GM10847 (cell line): ENCODE data around the gene GMPPB.

Experiments used
- POLR2A ChIP-seq: IDR thresholded peaks from 2 replicates; pipeline ENCODE4 v1.6.1; 2011; ENCODE audit not compliant: insufficient read length; ENCODE audit errors: extremely low read depth

Gene GMPPB

GRCh38 chr3:49719214-49719884, 4.4 kb downstream of the GMPPB start, which contains the start of gene AMIGO3:
Gene AMIGO3, minus strand, starts transcription at chr3:49719684. Its CDS starts 219 bp downstream, at chr3:49719465.
- TF ChIP-seq POLR2A: peak; percentile 75

DNA sequence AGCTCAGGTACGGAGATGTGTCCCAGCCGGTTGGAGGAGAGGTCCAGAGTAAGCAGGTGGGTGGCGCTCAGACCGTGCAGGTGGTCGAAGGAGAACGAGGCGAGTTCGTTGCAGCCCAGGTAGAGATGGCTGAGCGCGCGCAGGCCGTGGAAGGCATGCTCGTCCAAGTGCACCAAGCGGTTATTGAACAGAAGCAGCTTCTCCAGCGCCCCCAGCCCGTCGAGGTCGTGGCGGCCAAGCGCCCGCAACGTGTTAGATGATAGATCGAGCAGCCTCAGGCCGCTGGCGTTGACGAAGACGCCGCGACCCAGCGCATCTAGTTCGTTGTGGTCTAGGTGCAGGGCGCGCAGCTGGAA, 4.9 kb downstream of the GMPPB start:
- TF ChIP-seq POLR2A: no peak

GRCh38 chr3:49717959-49718857, 5.5 kb downstream of the GMPPB start:
- peak; percentile 17 for TF ChIP-seq POLR2A

GRCh38 chr3:49717211-49717958, 6.4 kb downstream of the GMPPB start:
- TF ChIP-seq POLR2A: no peak

DNA sequence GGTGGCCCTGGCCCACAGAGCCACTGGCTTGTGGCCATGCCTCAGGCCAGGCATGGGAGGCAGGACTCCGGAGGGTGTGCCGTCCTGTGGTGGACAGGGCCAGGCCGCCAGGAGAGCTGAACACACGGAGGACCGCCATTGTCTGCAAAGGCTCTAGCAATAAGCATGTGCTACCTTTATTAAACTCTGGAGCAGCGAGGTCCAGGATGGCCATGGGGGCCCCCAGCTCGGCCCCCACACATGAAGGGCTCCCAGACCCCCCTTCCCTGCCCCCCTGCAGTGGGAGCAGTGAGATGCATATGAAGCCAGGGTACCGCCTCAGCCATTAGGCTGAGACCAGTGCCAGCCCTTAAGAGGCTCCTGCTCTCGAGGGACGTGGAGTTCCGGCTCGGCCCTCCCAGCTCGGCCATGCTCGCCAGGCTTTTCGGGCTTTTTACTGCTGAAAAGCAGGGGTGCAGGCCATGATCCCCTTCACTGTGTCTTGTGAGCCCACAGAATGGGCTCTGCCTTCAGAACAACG, 7.0 kb downstream of the GMPPB start:
- no peak for TF ChIP-seq POLR2A

- no peak for TF ChIP-seq POLR2A
Measured at GRCh38 chr3:49716169-49716568, 7.6 kb downstream of the GMPPB start.

DNA sequence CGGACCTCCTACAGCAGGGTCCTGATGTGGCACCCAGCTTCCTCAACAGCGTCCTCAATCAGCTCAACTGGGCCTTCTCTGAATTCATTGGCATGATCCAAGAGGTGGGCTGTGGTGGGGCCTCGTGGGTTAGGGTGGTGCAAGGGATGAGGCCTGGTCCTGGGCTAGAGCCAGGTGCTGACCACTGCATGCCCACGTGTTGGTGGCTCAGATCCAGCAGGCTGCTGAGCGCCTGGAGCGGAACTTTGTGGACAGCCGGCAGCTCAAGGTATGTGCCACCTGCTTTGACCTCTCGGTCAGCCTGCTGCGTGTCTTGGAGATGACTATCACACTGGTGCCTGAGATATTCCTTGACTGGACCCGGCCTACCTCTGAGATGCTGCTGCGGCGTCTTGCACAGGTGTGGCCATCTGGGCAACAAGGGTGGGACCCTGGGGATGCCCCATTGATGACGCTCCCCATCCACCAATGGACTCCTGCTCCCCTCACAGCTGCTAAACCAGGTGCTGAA, 8.1 kb downstream of the GMPPB start:
- TF ChIP-seq POLR2A: no peak

DNA sequence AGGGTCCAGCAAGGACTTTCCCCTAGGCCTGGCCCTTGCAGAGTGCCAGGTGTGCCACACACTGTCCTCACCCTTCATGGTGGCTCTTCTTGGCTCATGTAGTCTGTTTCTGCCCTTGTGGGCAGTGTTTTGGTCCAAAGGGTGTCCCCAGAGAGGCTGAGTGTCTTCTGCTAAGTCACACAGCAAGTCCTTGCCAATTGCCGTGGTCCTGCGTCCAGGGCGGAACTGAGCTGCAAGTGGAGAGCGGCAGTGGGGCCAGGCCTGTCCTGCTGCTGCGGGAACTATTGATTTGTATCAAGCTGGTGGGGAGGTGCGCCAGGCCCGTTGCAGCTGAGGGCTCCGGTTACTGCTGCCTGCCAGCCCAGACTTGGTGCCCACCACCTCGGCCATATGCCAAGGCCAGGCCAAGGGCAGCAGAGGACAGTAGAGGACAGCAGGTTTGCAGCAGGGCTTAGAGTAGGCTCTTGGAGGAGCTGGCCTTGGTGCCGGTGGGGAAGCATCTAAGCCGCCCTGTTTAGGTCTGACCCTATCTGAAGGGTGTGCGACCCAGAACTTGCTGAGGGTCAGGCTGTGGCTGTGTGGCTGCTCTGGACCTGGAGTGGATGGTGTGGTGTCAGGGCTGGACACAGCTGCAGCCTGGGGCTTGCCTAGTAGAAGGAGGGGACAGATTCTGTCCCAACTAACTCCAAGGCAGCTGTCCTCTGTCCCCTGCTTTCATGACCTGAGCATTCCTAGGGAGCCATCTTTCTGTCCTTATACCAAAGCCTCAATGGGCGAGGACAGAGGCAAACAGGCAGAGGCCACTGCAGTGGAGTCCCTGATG, 8.8 kb downstream of the GMPPB start:
- TF ChIP-seq POLR2A: no peak

- TF ChIP-seq POLR2A: no peak
Measured at GRCh38 chr3:49713336-49714105, 10.2 kb downstream of the GMPPB start.

GRCh38 chr3:49712631-49713317, 11.0 kb downstream of the GMPPB start:
- TF ChIP-seq POLR2A: no peak

DNA sequence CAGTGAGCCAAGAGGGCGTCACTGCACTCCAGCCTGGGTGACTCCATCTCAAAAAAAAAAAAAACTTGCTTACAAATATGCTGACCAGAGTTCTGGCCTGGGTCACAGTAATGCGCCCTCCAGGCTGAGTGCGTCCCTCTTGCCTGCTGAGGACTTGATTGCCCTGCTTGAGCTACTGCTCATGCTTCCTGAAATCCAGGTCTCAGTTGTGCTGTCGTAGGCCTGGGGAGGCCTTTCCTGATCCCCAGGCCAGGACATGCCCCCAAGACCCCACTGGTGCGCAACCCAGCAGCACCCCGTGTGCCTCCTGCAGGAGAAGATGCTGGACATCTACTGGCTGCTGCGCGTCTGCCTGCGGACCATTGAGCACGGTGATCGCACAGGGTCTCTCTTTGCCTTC, 11.6 kb downstream of the GMPPB start:
- no peak for TF ChIP-seq POLR2A

GRCh38 chr3:49711489-49711888, 12.3 kb downstream of the GMPPB start:
- TF ChIP-seq POLR2A: no peak

GRCh38 chr3:49709852-49710251, 13.9 kb downstream of the GMPPB start:
- no peak for TF ChIP-seq POLR2A
